Head of caudate nucleus (tissue), 42 donors: ENCODE data around the gene ITLN1.

ENCODE experiments used
- DNase-seq, 42 donors: peaks; one replicate each; pipeline versions ENCODE4 v3.0.0 to v3.0.0-alpha.2; 2020 to 2021; ENCODE audit warnings: mixed read lengths in 7 of 42
- intact Hi-C: fragments of 100-400 bp; cut with DNase I; formaldehyde crosslinking; loops from one replicate; pipeline ENCODE4 v1.15.0; 2022

Gene ITLN1

DNA sequence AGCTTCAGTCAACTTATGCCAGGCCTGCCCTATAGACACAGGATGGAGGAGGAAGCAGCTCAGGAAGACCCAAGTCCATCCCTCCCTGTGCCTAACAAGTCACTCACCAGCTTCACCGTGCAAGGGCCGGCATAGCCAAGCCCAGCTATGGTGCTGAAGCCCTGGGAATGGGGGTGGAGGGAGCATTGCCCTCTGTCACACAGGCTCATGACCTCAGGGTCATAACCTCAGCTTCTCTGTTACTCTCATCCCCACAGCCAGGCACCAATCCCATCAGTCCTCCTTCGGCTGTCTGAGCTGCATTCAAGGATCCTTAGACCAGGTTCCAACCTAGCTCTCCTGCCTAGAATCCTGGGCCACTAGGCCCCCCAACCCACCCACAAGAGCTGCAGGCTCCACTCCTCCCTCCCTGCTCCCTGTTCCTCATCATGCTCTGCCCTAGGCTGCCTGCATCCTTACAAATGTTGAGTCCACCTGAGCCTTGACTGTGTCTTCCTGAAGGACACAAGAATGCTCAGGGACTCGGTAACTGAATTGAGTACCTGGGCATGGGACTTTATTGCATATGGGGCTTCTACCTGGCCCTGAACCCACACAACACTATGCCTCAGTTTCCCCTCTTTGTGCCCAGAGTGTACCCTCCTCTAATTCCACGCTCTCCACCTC is 24.0 kb downstream of the ITLN1 start:
- DNase-seq, result no peak
- intact Hi-C loops, result no loop called here

DNA sequence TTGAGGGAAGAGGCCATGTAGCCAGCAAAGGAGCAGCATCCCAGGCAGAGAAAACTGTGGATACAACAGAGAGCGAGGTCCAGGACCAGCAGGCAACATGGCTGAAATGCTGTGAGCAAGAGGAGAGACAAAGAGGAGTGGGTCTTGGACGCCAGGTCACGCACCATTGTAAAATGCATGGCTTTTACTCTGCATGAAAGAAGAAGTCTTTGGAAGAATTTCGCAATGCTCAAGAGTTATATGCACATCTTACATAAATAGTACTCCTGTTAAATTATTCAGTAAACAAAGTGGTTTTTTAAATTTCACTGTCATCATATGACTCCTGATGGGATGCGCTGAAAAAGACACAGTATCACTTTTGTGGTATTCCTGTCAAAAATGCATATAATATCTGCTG is 25.8 kb downstream of the ITLN1 start:
- intact Hi-C loops, result no loop called here
- DNase-seq, result no peak

- no peak for DNase-seq
- intact Hi-C loops, result no loop called here
These were observed 26.5 kb downstream of the ITLN1 start for GRCh38 chr1:160858507-160858906.

GRCh38 chr1:160858097-160858496 is 26.9 kb downstream of the ITLN1 start:
- no peak for DNase-seq
- intact Hi-C loops, result no loop called here

DNA sequence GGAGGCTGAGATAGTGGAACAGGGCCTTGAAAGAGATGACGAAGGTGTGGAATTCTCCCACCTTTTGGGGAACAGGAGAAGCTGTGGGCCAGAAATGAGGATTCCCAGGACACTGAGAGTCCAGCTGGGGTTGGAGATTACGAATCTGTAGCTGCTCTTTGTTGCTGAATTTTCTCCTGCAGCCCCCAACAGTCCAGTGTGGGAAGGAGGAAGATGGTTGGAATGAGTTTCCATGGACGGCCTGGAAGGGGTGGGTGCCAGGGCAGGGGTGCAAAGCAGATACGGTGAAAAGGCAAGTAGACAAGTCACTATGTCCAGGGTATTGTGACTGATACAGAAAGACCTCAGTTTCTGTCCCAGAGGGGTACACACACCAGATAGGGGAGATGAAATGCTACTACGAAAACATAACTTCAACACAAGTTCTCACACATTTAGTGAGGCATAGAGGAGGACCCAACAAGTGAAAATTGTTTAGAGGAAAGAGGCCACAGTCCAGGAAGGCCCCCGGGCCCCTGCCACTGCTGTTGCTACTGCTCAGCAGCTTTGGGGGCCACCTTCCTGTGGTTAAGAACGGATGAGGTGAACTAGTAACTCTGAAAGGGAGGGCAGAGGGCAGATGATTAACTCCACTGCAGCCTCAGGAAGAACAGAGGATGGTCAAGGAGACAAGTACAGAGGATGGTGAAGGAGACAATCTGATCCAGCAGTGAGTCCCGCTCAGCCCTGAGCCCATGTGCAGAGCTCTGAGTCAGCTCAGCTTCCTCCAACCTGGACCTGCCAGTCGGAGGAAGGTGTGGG is 29.6 kb downstream of the ITLN1 start:
- intact Hi-C loops, result no loop called here
- no peak for DNase-seq

GRCh38 chr1:160853754-160854153 is 31.2 kb downstream of the ITLN1 start:
- intact Hi-C loops, result no loop called here
- no peak for DNase-seq

DNA sequence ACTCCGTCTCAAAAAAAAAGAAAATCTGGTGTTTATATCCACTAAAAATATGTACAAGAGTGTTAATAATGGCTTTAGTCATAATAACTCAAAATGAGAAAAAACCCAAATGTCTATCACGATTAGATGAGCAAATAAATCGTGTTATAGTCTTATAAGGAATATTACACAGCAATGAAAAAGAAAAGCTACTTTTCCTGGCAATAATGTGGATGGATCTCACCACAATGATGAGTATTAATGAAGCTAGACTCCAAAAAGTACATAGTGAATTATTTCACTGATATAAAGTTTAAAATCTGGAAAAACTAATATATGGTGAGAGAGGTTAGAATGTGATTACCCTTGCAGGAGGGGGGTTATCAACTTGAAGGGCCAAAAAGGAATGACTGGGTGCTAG is 32.0 kb downstream of the ITLN1 start:
- intact Hi-C loops, result no loop called here
- no peak for DNase-seq

GRCh38 chr1:160850993-160851392 is 34.0 kb downstream of the ITLN1 start:
- DNase-seq, result no peak
- intact Hi-C loops, result no loop called here

GRCh38 chr1:160850541-160850940 is 34.4 kb downstream of the ITLN1 start:
- DNase-seq, result no peak
- intact Hi-C loops, result no loop called here

DNA sequence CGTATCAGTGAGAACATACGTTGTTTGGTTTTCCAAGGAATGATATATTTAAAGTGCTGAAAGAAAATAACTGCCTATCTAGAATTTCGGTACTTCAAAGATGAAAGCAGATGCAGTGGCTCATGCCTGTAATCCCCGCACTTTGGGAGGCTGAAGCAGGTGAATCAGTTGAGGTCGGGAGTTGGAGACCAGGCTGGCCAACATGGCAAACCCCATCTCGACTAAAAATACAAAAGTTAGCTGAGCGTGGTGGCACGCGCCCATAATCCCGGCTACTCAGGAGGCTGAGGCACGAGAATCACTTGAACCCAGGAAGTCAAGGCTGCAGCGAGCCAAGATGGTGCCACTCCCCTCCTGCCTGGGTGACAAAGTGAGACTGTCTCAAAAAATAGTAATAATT is 38.7 kb downstream of the ITLN1 start:
- intact Hi-C loops, result no loop called here
- DNase-seq, result no peak

DNA sequence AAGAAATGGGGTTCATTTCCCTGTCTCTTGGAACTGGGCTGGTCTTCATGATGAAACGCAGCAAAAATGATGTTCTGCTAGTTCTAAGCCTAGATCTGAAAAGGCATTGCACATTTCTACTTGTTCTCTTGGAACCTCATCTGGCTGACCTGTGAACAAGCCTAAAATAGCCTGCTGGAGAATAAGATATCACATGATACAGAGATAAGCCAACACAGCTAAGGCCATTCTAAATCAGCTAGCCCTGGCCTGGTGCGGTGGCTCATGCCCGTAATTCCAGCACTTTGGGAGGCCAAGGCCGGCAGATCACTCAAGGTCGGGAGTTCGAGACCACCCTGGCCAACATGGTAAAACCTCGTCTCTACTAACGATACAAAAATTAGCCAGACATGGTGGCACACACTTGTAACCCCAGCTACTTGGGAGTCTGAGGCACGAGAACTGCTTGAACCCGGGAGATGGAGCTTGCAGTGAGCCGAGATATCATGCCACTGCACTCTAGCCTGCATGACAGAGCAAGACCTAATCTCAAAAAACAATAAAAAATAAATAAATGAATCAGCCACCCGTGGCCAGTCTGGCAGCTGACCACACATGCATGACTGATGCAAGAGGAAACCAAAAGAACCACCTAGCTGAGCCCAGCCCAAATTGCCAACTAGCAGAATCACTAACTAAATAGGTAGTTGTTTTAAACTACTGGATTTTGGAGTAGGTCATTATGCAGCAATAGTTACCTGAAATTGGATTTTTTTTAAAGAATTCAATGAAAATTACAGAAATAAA is 40.3 kb downstream of the ITLN1 start:
- no peak for DNase-seq

DNA sequence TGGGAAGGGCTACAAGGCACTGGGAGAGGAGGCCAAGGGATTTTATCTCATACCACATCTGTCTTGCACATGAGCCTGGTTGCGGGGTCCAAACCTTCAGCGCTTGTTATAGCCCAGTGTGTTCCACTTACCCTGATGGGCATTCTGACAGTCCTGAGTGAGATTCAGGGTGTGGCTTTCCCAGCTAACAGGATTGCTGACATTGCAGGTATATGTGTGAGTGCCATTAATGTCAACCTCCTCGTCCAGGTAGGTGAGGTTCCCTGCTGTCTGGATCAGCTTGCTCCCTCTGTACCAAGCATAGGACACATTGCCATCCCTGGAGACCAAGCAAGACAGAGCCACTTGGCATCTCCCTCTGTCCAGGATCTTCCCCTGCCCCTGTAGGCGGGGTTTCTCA is 43.9 kb downstream of the ITLN1 start:
- intact Hi-C loops, result no loop called here
- no peak for DNase-seq

More for the DNA sequence above, 40.3 kb downstream of the ITLN1 start:
- intact Hi-C loops, result no loop called here

GRCh38 chr1:160839746-160840145 is 45.2 kb downstream of the ITLN1 start:
- no peak for DNase-seq
- intact Hi-C loops, result loop anchor here (10.0 kb wide), 1 partner anchor 115 kb away; the partner anchor contains the start of gene ITLN2

DNA sequence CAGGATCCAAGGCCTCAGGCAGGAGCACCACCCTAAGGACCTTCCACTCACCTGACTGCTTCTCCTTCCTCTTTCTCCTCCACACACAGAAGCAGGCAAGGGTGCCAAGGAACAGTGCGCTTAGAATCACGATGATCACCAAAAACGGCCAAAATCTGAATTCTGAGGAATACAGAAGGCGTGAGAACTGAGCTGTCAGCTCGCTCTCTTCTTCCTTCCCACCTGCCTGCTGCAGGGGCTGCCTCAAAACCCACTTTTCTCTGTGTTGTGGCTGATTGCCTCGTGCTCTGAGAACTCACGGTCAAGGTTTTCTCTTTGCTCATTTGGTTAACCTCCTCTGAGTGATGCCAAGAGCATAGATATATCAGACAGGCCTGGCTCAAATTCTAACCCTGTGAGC is 46.1 kb downstream of the ITLN1 start:
- intact Hi-C loops, result loop anchor here (10.0 kb wide), 1 partner anchor 116 kb away; the partner anchor contains the start of gene ITLN2
- no peak for DNase-seq

- peak in 28 of 42 donors; percentile 3 to 56 (median 26) for DNase-seq
- intact Hi-C loops, result loop anchor here (10.0 kb wide), 1 partner anchor 117 kb away; the partner anchor contains the start of gene ITLN2
These were observed 47.3 kb downstream of the ITLN1 start for GRCh38 chr1:160837558-160838205.

GRCh38 chr1:160836981-160837557 is 47.9 kb downstream of the ITLN1 start:
- no peak for DNase-seq
- intact Hi-C loops, result loop anchor here (10.0 kb wide), 1 partner anchor 118 kb away; the partner anchor contains the start of gene ITLN2

DNA sequence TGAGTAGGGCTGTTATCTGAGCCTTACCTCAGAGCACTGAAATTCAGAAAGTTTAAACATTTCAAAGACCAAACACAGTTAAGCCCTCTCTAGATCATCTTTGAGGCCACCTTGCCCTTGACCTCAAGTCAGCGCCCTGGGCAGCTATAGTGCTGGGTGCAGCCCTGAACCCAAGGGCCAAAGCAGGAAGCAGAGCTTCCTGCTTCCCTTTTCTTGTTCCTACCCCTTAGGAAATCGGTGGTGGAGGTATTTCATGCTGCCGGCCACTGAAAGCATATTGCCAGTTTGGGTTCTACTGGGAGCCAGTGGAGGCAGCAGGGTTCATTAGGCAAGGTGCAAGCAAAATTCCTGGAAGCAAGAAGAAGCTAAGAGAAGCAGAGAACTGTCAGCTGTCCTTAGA is 48.4 kb downstream of the ITLN1 start:
- intact Hi-C loops, result loop anchor here (10.0 kb wide), 1 partner anchor 118 kb away; the partner anchor contains the start of gene ITLN2
- no peak for DNase-seq

DNA sequence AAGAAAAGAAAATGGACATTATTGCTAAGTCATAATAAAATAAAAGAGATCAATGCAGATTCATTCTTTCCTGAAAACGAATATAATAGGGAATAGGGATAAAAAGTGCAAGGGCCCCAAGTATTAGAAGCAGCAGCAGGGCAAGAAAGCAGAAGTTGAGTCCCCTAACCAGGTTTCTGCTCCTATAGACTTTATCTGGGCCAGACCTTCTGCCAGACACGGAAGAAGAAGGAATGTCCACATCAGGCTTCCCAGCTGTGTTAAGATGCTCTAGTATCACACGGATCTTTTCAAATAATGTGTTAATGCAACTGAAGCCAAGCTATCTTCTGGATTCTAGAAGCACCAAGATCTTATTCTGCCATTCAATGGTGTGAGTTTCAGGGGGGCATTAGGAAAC is 49.2 kb downstream of the ITLN1 start:
- no peak for DNase-seq
- intact Hi-C loops, result loop anchor here (10.0 kb wide), 1 partner anchor 119 kb away; the partner anchor contains the start of gene ITLN2
